HG03469 (cell line): ENCODE measurements around the gene ALDH1A2.
"Not testable (repeated sequence)": the region's sequence is repeated elsewhere in the genome, so short reads cannot be mapped to it uniquely, and the experiment has no call there.

Source experiments
- ATAC-seq: cut with Tn5 transposase; IDR thresholded peaks from one replicate; pipeline ENCODE4 v1.9.1; 2021; ENCODE audit warnings: mild to moderate bottlenecking, moderate library complexity, moderate number of reproducible peaks; ENCODE audit not compliant: unreplicated experiment

Gene ALDH1A2

GRCh38 chr15:58069008-58069407, 3.5 kb upstream of the ALDH1A2 start:
- ATAC-seq, result no peak

GRCh38 chr15:58066042-58066867, 744 bp upstream of the ALDH1A2 start:
- ATAC-seq, result no peak

GRCh38 chr15:58064980-58065444, 499 bp downstream of the ALDH1A2 start:
- ATAC-seq, result no peak

- no peak for ATAC-seq
Measured at GRCh38 chr15:58064082-58064979, 1.2 kb downstream of the ALDH1A2 start.

GRCh38 chr15:58063614-58064013, 1.9 kb downstream of the ALDH1A2 start:
- ATAC-seq, result no peak

- no peak for ATAC-seq
Measured at GRCh38 chr15:58062983-58063382, 2.5 kb downstream of the ALDH1A2 start.

GRCh38 chr15:58062175-58062574, 3.3 kb downstream of the ALDH1A2 start:
- no peak for ATAC-seq

- ATAC-seq, result no peak
Measured at GRCh38 chr15:58060575-58060974, 4.9 kb downstream of the ALDH1A2 start.

- ATAC-seq, result no peak
Measured at GRCh38 chr15:58058729-58059128, 6.8 kb downstream of the ALDH1A2 start.

- ATAC-seq, result no peak
Measured at GRCh38 chr15:58058073-58058472, 7.4 kb downstream of the ALDH1A2 start.

- no peak for ATAC-seq
Measured at GRCh38 chr15:58057559-58057958, 8.0 kb downstream of the ALDH1A2 start.

- ATAC-seq, result no peak
Measured at GRCh38 chr15:58056015-58056414, 9.5 kb downstream of the ALDH1A2 start.

- ATAC-seq, result no peak
Measured at GRCh38 chr15:58053315-58054153, 12.0 kb downstream of the ALDH1A2 start.

- no peak for ATAC-seq
Measured at GRCh38 chr15:58052334-58052733, 13.2 kb downstream of the ALDH1A2 start.

GRCh38 chr15:58049520-58050227, 15.8 kb downstream of the ALDH1A2 start:
- ATAC-seq, result no peak

- no peak for ATAC-seq
Measured at GRCh38 chr15:58048261-58048660, 17.2 kb downstream of the ALDH1A2 start.

GRCh38 chr15:58047149-58047548, 18.4 kb downstream of the ALDH1A2 start:
- no peak for ATAC-seq

GRCh38 chr15:58046467-58046866, 19.0 kb downstream of the ALDH1A2 start:
- no peak for ATAC-seq

- not testable (repeated sequence) for ATAC-seq
Measured at GRCh38 chr15:58045376-58045775, 20.1 kb downstream of the ALDH1A2 start.

GRCh38 chr15:58044551-58044950, 21.0 kb downstream of the ALDH1A2 start:
- ATAC-seq, result no peak
